ENCODE measurements around the gene CACNA2D3.
"Not testable (repeated sequence)": the region's sequence is repeated elsewhere in the genome, so short reads cannot be mapped to it uniquely, and the experiment has no call there.

CACNA2D3 gene

DNA sequence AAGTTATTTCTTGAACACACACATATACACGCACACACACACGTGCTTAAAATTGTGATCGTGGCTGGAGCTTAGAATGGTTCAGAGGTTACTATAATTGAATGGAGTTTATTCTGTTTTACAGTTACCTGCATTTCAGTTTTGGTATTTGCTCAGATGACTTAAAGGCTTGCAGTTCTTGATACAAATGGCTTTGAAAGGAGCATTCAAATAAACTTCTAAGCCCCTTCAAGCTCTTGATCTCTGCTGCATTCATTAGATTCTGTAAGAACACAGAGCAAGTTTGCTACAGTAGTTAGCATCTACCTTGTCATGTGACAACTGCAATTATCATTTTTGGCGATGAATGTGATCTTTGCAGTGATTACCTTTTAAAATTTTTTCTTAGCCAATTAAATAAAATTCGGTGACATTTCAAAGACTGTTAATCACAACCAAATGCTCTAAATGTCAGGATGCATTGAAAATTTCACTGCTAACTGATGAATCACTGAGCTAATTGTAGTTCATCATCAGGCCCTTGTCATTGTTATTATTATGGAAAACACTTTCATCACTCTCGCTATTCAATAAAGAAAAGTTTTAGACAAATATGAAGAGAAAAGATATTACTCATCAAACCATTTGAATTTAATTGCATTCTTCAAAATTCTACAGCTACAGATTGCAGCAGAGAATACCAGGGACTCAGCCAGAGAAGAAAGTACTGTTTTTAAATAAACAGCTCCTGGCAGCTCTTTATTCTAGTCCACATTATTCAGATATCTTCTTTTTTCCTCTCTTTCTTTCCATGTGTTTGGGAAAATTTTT is 509.4 kb downstream of the CACNA2D3 start:
- DNase-seq (ENCODE audit: low spot score), result no peak

DNA sequence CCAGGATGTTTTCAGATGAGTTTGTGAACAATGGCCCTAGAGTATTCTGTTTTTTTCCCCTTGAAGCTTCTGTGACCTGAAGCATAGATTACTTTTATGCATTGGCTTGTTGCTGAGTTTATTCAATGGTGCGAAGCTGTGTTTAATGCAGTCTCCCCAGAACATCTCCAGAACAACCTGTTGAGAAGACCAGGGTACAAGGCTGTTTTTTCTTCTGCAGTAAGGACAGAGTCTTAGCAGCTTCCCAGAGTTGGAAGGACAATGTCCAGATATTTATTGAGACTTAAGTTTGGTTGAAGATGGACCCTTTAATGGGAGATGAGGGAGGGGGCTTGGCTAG is 509.9 kb downstream of the CACNA2D3 start:
- DNase-seq (ENCODE audit: low spot score), result no peak

DNA sequence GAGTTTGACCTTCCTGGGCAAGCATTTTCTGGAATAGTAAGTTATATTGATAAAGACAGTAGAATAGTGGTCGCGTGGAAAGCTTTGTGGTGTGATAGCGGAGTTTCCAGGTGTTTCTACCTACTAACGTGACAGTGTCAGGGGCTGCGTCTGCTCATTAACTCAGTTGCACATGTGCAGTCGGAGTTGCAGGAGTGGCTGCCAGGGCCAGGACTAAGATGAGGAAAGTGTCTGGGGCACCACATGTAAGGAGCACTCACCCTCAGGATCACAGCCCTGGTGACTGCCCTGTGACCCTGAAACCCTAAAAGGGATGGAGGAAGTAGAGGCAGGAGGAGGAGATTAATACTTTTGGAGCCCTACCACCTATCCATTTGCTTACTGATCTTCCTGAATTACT is 510.5 kb downstream of the CACNA2D3 start:
- DNase-seq (ENCODE audit: low spot score), result no peak

- no peak for DNase-seq (ENCODE audit: low spot score)
Observed at GRCh38 chr3:54633444-54634121, 511.2 kb downstream of the CACNA2D3 start.

DNA sequence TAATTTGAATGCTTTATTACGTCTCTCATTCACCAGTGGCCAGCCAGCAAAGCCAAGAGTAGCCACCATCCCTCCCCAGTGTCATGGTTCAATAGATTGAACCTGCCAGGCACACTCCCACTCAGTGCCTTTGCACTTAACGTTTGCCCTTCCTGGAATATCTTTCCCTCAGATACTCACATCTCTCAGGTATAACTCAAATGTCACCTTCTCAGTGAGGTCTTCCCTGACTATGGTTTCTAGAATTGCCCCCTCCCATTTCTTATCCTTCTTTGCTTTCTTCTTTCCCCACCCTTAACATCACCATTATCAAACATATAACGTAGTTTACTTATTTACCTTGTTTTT is 511.7 kb downstream of the CACNA2D3 start:
- no peak for DNase-seq (ENCODE audit: low spot score)

GRCh38 chr3:54639790-54640372 is 517.5 kb downstream of the CACNA2D3 start:
- DNase-seq (ENCODE audit: low spot score), result not testable (repeated sequence)

DNA sequence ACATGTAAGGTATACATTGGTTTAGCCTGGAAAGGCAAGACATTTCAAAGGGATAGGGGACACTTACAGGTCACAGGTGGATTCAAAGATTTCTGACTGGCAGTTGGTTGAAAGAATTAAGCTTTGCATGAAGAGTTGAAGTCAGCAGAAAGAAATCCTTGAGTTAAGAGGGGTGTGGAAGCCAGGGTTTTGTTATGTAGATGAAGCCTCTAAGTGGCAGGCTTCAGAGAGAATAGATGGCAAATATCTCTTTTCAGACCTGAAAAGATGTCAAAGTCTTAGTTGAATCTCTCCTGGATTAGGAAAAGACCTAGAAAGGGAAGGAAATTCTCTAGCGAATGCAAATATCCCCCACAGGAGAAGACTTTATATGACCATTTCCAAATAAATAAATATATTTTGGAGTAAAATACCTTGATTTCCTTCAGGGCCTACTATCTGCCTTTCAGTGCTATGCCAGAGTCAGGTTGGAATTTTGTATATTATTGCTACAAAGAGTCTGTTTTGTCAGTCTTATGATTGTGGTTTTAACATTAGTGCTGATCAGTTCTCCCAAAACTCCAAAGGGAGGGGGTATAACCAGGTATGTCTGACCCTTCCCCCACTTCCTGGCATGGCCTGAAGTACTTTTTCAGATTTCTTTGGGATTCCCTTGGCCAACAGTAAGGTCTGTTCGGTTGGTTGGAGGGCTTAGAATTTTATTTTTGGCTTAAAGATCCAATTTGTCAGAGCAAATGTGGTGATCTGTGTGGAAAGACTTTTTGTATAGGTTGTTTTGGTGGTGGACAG is 519.1 kb downstream of the CACNA2D3 start:
- DNase-seq (ENCODE audit: low spot score), result no peak

GRCh38 chr3:54642147-54642546 is 519.8 kb downstream of the CACNA2D3 start:
- no peak for DNase-seq (ENCODE audit: low spot score)

DNA sequence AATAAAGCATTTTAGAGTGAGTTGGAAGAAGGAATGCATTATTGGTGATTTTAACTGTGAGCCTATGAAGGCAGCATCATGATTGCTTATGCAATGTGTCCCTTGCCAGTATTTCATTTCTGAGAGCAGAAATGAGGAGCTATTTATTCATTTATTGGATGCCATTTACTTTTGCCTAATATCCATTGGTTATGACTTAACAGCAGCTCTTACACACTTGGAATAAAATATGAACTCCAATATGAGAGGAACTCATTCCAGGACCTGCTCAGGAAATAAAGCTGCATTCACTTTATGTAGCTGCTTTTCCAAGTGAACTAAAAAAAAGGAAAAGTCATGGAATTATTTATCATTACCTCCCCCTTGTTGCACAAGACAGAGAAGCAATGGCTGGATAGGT is 525.4 kb downstream of the CACNA2D3 start:
- no peak for DNase-seq (ENCODE audit: low spot score)

DNA sequence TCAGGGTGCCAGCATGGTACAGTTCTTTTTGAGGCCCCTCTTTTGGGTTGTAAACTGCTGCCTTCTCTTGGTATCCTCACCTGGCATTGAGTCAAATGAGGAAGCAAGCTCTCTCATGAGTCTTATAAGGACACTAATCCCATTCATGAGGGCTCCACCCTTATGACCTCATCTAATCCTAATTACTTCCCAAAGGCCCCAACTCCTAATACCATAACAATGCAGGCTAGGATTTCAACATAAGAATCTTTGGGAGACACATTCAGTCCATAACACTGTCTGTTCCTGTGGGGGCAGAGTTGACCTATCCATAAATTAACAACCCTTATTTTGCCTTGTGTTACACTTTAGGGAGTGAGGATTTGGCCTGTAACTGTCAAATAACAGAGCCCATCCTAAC is 527.2 kb downstream of the CACNA2D3 start:
- DNase-seq (ENCODE audit: low spot score), result no peak

DNA sequence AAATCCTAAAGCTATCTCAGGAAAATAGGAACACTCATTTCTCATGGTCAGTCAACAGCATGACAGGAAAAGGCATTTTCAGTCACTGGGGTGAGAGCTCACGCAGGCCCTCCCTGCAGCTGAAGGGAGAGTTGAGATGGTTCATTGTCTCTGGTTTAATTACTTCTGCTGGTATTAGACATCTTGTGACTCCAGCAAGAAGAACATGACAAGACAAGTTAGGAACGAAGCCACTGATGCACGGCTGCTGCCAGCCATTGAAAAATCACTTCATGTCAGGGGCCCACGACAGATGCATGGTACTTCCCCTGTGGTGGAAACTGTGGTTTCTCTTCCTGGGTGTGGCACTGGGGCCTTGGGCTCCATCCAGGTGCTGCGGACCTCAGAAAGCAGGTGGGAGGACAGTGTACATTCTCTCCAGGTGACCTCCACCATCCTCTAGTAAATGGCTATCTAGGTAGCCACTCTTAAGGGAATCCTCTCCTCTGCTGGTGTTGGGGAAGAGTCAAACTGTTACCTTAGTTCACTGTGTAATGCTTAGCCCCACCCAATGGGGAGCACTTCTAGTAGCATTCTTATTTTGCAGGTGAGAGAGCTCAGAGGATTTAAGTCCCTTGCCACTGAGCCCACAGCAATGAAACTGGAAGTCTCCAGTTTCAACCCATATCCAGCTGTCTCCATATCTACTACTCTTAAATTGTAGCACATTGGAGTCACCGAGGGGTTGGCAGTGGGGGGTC is 531.3 kb downstream of the CACNA2D3 start:
- no peak for DNase-seq (ENCODE audit: low spot score)

GRCh38 chr3:54654776-54655175 is 532.4 kb downstream of the CACNA2D3 start:
- DNase-seq (ENCODE audit: low spot score), result no peak

DNA sequence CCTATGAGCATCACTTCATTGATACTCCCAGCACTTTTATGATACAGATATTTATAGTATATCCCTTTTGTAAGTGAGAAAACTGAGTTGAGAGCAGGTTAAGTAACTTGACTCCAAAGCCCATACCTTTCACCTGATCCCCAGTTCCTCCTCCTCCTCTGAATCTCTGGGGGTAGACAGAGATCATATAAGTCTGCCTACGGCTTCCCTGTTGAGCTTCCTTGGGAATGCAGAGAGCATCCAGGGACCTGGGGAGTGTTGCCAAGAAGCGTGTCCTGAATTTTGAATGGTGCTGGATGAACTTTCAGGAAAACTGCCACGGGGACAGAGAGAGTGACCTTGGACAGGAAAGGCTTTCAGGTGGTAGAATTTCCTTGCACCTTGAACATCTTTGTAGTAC is 537.0 kb downstream of the CACNA2D3 start:
- DNase-seq (ENCODE audit: low spot score), result no peak

- DNase-seq (ENCODE audit: low spot score), result no peak
Observed at GRCh38 chr3:54660714-54661132, 538.4 kb downstream of the CACNA2D3 start.

DNA sequence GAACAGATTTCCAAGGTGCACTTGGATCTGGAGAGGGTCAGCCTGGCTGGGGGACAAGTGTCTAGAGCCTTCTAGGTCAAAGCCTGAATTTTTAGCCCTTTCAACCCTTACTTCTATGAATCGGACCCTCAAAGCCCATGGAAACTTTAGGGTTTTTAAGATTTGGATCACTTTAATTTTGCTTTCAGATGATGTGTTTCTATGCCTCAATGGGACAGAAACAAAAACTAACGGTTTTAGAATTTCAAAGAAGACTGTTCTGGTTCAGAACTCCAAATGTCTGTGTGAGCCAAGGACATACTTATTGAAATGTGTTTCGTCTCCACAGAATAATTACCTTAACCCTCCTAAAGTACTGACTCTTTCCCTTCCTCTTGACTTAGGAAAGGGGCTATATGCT is 538.8 kb downstream of the CACNA2D3 start:
- no peak for DNase-seq (ENCODE audit: low spot score)

DNA sequence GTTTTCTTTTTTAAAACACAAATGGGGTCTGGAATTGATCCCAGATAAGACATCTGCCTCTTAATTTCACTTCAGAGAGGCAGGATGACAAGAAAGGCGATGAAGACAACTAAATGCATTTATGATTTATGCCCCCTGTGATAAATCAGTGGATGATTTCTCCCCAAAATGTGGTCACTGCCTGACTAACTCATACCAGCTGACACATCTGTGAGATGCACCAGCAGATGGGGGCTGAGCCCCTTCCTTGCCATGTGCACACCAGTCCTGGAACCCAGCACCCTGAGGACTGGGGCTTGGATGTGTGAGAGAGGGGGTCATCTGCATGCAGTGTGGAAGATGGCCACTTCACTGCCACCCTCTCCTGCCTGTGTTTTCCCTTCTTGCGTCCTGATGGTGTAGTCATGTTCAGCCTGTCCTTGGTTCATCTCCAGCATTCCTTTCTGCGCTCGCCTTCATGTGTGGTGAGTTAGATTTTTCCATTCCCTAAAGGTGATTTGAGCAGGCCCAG is 541.2 kb downstream of the CACNA2D3 start:
- no peak for DNase-seq (ENCODE audit: low spot score)

GRCh38 chr3:54665016-54665600 is 542.8 kb downstream of the CACNA2D3 start:
- no peak for DNase-seq (ENCODE audit: low spot score)

GRCh38 chr3:54668236-54668635 is 545.9 kb downstream of the CACNA2D3 start:
- no peak for DNase-seq (ENCODE audit: low spot score)

DNA sequence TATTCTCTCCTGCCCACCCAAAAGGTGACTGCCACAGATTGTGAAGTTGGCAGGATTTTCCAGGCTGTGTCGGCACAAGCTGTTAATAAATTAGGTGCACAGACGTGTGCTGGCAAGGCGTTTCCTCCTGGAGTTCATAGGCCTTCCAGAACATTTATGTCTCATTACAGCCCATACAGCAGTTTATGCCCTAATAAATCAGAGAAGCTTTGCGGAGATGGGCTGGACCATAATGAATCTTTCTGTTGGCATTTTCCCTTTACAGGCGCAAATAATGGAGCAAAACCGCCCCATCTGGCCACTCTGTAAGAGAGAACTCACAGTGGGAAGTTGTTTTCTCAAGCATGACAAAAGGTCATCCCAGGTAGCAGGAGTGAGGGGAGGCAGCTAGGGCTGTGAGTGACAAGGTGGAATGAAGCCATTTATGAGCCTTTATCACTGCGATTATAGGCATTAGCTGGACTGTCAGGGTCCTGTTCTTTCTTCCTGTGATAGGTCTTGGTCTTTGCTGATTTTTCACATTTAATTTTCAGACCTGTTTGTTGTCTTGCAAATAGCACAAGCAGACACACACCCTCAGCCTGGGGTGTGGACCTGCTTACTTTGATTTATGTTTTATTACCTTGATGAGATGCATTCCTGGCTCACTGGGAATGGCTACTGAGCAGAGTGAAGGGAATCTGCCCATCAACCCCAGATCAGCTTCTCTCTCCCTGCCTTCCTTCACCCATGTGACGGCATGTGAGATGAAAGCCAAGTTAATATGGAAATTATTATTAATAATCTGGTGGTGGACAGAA is 548.0 kb downstream of the CACNA2D3 start:
- DNase-seq (ENCODE audit: low spot score), result no peak

DNA sequence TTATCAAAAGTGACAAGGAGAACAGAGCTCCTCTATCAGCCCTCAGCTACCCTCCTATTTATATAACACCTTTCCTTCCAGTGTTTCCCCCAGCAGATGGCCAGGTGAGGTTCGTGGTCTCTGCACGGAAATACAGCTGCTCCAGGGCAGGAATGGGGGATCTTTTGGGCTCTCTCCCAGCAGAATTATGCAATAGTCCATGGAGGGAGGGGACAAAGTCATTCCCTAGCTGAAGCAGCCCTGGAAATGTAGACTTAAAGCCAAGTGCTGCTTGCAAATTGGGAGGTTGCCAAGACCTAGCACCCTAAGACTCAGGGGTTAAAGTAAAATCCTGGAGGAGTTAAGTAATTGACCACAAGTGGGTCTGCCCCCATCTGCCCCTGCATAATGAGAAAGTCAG is 549.2 kb downstream of the CACNA2D3 start:
- no peak for DNase-seq (ENCODE audit: low spot score)

DNA sequence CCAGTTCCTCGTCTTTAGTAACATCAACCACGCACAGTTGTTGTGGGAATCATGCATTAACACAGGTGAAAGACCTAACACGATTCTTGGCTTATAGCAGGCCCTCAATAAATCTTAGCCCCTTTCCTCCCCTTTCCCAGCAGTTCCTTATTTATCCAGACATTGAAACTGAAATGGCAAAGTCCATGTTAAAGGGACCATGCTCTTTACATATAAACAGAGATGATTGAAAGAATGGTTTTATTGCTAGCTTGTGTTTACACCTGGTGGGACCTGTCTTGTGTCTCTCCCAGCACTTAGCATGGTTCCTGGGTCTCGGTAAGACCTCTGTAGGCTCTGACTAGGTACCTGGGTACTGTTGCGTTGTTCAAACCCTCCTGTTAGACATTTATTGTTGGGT is 553.7 kb downstream of the CACNA2D3 start:
- no peak for DNase-seq (ENCODE audit: low spot score)
